Activated T-cell treated with anti-CD3 and anti-CD28 coated beads, Interleukin-2, amount 50 U/mL, for 48 hours (primary cell): ENCODE results near the gene C10orf67.

Experiments used
- DNase-seq, 2 experiments: peaks; one replicate each; pipeline ENCODE4 v3.0.0-alpha.2; 2020

Gene C10orf67

GRCh38 chr10:23157691-23158369 is 186.8 kb downstream of the C10orf67 start:
- no peak for DNase-seq

DNA sequence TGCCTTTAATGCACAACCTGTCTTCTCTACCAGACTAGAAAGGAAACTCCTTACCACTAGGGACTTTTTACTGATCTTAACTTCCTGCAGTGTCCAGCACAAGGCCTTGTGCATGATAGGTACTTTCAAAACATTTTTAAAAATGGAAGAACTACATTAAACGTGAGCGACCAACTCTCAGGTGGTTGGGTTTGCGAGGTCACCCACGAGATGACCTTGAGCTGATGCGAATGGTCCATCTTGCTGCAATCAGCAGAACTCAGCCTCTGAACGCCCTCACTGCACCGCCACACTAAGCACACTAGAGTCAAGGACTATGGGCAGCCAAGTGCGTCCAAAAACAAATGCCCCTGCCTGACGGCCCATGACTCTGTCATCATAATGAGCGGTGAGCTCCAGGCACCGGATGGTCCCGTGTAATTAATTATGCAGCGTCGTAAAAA is 187.3 kb downstream of the C10orf67 start:
- DNase-seq: no peak

GRCh38 chr10:23156447-23157150 is 188.0 kb downstream of the C10orf67 start:
- DNase-seq: no peak

GRCh38 chr10:23155169-23155568 is 189.4 kb downstream of the C10orf67 start:
- no peak for DNase-seq
